Measurements from ENCODE around the gene NECTIN1.

DNA sequence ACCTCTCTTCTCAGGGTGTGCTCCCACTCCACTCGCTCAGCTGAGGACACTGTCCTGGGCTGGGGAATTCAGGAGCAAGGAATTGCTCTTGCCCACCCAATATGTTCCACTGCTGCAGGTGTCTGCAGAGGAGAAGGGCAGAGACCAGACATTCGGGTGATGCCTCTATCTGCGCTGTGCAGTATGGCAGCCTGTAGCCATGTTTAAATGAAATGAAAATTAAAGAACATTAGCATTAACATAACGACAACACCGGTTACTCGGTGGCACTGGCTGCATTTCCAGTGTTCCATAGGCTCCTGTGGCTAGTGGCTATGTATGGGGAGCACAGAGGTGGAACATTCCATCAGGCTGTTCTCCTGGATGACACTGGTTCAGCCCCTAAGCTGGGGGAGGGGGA lies 104.4 kb downstream of the NECTIN1 start:
- no peak for TF ChIP-seq CTCF (IDR thresholded peaks at IDR 0.05; ENCODE audit: low read depth, low read length)
- TF ChIP-seq POLR2A (IDR thresholded peaks at IDR 0.05; ENCODE audit: extremely low read depth, insufficient read length), result no peak
